ENCODE measurements around the gene SERPINB3.
"Not testable (repeated sequence)": the region's sequence is repeated elsewhere in the genome, so short reads cannot be mapped to it uniquely, and the experiment has no call there.

Gene SERPINB3

GRCh38 chr18:63661750-63662149 is at the start of gene SERPINB3:
Gene SERPINB3 (minus strand): TSS chr18:63661893. CDS start chr18:63661216, 677 bp downstream.
- not testable (repeated sequence) for DNase-seq

GRCh38 chr18:63708650-63709049 is 47.0 kb upstream of the SERPINB3 start:
- DNase-seq: no peak

- DNase-seq: no peak
Observed at GRCh38 chr18:63707816-63708215, 46.1 kb upstream of the SERPINB3 start.

GRCh38 chr18:63705401-63705800 is 43.7 kb upstream of the SERPINB3 start:
- no peak for DNase-seq

DNA sequence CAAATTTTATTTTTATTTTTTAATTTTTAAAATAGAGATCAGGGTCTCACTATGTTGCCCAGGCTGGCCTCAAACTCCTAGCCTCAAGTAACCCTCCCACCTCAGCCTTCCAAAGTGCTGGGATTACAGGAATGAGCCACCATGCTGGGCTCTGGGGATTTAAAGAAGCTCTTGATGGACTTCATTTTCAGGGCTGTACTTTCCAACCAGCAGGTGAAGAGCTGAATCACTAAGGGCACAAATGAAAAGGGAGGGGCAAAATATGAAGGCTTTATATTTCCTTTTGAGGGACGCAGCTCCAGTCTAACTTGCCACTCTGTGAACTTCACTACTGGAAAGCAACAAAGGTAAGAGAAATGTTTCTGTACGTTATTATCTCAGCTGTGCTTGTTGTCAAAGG is 41.0 kb upstream of the SERPINB3 start, which contains the start of gene SERPINB11:
SERPINB11 (plus strand) TSS at position 301 of the 400 bp plus-strand sequence. CDS start 7,234 bp downstream, outside the sequence.
- no peak for DNase-seq

DNA sequence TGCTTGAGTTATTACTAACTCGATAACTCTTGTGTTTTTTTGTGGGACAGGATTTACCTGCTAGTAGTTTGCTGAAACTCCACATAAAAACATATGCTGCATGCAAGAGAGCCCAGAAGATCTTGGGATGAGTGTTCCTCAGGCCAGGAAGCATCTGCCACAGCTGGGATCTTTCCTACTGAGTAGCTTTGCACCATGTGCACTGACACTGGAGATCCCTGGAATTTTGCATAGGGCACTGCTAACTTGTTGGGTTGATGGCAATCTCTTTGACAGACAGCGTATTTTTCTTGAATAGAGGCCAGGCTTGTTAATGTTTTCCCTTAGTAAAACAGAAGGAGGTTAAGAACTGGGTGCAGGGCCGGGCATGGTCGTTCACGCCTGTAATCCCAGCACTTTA is 40.3 kb upstream of the SERPINB3 start:
- DNase-seq: no peak

DNA sequence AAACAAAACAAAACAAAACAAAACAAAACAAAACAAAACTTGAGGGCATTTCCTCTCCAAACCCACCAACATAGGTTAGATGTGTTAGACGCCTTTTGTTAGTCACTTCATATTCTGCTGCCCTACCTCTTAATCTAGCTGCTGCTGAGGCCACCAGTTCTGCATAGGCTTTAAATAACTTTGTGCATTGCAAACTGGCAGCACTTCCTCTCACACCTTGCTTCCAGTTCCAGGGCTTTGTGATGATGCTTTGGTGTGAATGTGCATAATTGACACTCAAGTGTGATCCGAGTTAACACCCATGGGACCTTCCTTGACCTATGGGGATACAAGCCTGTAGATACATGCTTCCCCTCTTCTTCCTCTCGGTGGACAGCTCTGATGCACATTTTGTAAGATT is 38.8 kb upstream of the SERPINB3 start:
- no peak for DNase-seq

DNA sequence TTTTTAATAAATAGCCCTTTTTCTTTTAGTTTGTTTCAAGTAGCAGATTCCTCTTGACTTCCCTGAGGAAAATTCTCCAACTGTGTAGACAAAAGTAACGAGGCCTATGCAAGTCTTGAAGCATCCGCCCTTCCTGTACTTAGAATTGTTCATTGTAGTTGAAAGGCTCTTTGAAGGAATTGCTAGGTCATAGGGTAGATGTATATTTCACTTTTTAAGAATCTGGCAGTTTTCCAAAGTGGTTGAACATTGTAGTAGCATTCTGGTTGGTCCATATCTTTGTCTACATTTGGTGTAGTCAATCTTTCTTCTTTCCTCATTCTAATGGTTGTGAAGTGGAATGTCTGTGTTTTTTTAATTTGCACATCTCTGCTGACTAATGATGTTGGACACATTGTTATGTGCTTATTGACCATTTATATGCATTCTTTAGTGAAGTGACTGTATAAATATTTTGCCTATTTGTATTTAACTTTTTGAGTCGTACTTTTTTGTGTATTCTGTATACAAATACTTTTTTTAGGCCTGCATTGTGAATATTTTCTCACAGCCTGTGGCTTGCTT is 35.5 kb upstream of the SERPINB3 start:
- DNase-seq: no peak

GRCh38 chr18:63689064-63689463 is 27.4 kb upstream of the SERPINB3 start:
- DNase-seq: no peak

DNA sequence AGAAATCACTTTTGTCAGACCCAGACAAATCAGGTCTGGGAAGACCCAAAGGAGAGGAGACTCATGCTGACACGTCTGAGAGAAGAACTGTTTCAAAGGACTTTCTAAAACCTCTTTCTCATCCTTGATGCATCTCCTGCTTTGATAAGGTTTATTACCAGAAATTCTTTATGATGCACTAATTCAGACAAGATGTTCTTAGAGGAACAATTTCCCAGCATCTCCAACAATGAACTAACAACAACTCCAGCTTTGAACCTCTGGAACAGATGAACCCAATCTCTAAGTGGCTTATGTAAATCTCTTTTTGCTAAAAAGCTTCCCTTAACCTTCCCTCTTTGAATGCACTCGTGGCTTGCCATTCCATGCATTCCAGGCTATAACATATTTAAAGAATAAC is 25.2 kb upstream of the SERPINB3 start:
- no peak for DNase-seq

DNA sequence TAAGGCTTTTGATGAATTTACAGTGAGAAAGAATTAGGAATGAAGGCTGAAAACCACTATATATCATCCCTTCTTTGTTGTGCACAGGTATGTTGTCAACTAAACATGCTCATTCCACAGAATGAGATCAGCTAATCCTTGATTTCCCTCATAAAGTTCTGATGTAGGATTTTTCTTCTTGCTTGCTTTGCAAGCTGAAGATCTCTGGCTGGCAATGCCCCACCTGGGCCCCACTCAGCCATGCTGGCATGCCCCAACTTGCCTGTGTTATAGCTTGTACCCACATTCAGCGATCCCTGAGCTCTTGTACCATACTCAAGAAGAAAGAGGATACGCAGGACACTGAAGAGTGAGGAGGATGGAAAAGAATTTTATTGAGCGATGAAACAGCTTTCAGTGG is 23.0 kb upstream of the SERPINB3 start:
- no peak for DNase-seq

DNA sequence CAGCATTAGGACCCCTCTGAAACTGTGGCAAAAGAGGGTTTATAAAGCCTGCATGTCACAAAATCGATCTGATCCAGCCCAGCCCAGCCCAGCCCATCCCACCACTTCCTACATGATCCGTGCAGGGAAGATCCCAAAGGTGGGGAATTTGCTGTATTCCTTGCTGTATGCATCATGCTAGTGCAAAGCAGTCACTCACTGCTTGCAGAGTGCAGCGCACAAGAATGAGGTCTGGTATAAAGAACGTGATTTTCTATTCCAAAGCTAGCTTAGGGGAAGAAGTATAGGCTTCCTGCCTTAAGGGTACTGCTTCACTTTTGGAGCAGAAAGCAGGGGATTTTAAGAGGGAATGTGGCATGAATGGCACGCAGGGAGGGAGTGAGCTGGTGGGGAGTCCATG is 22.2 kb upstream of the SERPINB3 start:
- no peak for DNase-seq

DNA sequence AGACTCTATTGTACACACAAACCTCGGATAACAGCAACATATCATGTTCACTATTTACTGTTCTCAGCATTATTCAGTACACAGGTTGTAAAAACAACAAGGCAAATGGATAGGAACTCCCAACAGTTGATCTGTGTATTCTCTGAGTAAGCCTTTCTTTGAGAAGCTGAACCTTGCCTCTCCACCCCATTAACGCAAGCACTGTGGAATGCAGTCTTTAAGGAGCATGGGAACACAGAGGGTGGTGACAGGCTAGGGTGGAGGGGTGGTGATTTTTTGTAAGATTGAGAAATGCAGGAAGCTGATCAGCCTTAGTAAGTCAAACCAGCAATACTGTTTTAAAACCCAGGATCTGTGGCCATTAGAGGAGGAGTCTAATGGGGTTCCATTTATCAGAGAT is 21.5 kb upstream of the SERPINB3 start:
- DNase-seq: no peak

DNA sequence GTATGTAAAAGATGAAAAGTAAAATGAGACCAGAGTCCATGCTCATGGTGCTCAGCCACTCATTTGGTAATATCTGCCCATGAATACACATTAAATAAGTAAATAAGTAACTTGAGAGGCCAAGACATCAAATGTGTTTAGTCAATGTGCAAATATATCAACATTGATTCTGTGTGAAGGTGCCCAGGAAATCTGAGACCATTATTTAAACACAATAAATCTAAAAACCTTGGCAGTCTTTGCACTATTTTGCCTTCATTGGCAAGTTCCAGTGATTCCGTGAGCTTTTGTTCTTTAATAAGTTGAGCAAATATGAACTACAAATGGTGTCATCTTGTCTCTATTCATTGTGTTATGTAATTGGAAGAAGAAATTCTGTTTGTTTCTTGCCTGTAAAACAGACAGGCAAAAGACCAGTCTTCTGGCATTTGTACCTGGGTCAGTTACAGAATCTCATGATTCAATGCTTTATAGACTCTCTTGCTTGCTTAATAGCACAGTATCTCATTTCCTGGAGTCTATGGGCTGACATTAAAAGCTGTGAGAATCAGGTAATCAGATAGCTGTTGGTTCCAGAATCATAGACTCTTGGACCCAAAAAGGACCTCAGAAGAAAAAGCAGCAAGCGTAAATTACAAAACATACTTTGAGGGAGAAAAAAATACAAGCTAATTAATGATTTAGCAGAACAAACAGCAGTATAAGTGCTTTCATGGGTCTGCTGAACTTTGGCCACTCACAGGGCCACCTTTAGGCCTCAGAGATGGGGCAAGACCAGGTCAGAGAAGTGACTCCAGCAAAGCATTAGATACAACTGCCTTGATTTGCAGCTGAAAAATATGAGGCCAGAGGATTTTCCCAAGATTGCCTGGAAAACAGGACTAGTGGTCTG is 20.0 kb upstream of the SERPINB3 start:
- DNase-seq: no peak

GRCh38 chr18:63679820-63680606 is 18.3 kb upstream of the SERPINB3 start:
- DNase-seq: no peak

GRCh38 chr18:63677500-63678225 is 16.0 kb upstream of the SERPINB3 start:
- no peak for DNase-seq

GRCh38 chr18:63676526-63677323 is 15.0 kb upstream of the SERPINB3 start:
- DNase-seq: no peak

DNA sequence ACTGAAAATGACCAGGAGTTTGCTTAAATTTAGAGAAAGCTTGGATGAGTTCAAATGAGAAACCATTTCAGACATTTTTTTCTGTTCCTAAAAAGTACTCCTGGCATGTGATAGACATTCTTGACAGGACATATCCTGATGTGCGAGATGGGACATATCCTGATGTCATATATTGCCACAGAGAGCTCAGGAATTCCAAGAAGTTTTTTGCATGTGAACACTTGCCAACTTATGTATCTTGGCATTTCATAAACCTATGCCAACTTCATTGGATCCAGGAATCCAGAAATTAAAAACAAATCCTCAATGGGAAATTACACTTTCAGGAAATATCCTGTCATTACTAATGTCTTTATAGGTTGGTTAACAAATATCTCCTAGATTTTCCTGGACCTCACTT is 2.9 kb upstream of the SERPINB3 start:
- no peak for DNase-seq

- not testable (repeated sequence) for DNase-seq
Observed at GRCh38 chr18:63658920-63659319, 2.8 kb downstream of the SERPINB3 start.

DNA sequence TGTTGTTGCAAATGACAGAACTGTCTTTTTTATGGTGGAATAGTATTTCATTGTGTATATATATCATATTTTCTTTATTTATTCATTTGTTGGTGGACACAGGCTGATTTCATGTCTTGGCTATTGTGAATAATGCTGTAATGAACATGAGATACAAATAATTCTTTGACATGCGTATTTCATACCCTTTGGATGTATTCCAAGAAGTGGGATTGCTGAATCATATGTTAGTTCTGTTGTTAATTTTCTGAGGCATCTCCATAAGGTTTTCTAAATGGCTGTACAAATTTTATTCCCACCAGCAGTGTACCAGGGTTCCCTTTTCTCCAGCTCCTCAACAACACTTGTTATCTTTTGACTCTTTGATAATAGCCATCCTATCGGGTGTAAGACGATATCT is 11.4 kb downstream of the SERPINB3 start:
- DNase-seq: not testable (repeated sequence)

- no peak for DNase-seq
Observed at GRCh38 chr18:63648241-63648640, 13.5 kb downstream of the SERPINB3 start.

GRCh38 chr18:63646936-63647335 is 14.8 kb downstream of the SERPINB3 start:
- DNase-seq: no peak
